ENCODE results near the gene DEFB129. TPM values are rescaled to one million over a fixed set of nuclear protein-coding genes. Genes with fewer than 3 reads are reported as not detected.
"Not testable (repeated sequence)": the region's sequence is repeated elsewhere in the genome, so short reads cannot be mapped to it uniquely, and the experiment has no call there.

DEFB129 gene
- total and polyA plus RNA-seq, 2 experiments from 2014 or later: not detected

DNA sequence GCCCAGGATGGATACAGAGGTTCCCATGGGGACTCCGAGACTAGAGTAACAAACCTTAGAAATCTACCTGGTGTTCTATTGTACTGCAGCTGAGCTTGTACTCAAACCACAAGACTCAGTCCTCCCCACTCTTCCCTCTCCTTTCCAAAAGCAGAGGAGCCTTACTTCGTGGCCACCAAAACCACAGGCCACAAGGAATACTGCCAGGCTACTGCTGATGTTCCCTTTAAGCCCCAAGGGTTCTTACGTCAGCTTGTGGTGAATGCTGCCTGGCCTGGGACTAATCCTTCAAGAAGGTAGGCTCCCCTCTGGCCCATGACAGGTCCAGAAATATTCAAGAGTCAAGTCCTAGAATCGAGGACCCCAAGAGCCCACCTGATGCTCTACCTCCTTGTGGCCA lies 27.1 kb upstream of the DEFB129 start (continued):
- no peak for TF ChIP-seq CREB1 (CRISPR knock-in tag; IDR thresholded peaks at IDR 0.05; ENCODE audit: low read depth)
- no peak for TF ChIP-seq EZH2 (IDR thresholded peaks at IDR 0.05; ENCODE audit: low read depth, unreplicated experiment)
- TF ChIP-seq ZNF331 (CRISPR knock-in tag; IDR thresholded peaks at IDR 0.05; ENCODE audit: low read depth): no peak
- TF ChIP-seq NANOG (IDR thresholded peaks at IDR 0.05; ENCODE audit: borderline replicate concordance): no peak
- TF ChIP-seq STAT1 (IDR thresholded peaks at IDR 0.05; ENCODE audit: unreplicated experiment): no peak
- no peak for TF ChIP-seq JUNB (IDR thresholded peaks at IDR 0.05; ENCODE audit: unreplicated experiment)
- TF ChIP-seq, protein P1, sequence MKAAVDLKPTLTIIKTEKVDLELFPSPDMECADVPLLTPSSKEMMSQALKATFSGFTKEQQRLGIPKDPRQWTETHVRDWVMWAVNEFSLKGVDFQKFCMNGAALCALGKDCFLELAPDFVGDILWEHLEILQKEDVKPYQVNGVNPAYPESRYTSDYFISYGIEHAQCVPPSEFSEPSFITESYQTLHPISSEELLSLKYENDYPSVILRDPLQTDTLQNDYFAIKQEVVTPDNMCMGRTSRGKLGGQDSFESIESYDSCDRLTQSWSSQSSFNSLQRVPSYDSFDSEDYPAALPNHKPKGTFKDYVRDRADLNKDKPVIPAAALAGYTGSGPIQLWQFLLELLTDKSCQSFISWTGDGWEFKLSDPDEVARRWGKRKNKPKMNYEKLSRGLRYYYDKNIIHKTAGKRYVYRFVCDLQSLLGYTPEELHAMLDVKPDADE (IDR thresholded peaks at IDR 0.05): no peak
- no peak for TF ChIP-seq ZNF114 (CRISPR knock-in tag; IDR thresholded peaks at IDR 0.05)
- TF ChIP-seq, protein P2, sequence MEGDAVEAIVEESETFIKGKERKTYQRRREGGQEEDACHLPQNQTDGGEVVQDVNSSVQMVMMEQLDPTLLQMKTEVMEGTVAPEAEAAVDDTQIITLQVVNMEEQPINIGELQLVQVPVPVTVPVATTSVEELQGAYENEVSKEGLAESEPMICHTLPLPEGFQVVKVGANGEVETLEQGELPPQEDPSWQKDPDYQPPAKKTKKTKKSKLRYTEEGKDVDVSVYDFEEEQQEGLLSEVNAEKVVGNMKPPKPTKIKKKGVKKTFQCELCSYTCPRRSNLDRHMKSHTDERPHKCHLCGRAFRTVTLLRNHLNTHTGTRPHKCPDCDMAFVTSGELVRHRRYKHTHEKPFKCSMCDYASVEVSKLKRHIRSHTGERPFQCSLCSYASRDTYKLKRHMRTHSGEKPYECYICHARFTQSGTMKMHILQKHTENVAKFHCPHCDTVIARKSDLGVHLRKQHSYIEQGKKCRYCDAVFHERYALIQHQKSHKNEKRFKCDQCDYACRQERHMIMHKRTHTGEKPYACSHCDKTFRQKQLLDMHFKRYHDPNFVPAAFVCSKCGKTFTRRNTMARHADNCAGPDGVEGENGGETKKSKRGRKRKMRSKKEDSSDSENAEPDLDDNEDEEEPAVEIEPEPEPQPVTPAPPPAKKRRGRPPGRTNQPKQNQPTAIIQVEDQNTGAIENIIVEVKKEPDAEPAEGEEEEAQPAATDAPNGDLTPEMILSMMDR (conservative IDR thresholded peaks at IDR 0.05; ENCODE audit: low read depth in 2 of 2): no peak
- no peak for TF ChIP-seq EZH2phosphoT487 (IDR thresholded peaks at IDR 0.05; ENCODE audit: unreplicated experiment)
- TF ChIP-seq, protein P3, sequence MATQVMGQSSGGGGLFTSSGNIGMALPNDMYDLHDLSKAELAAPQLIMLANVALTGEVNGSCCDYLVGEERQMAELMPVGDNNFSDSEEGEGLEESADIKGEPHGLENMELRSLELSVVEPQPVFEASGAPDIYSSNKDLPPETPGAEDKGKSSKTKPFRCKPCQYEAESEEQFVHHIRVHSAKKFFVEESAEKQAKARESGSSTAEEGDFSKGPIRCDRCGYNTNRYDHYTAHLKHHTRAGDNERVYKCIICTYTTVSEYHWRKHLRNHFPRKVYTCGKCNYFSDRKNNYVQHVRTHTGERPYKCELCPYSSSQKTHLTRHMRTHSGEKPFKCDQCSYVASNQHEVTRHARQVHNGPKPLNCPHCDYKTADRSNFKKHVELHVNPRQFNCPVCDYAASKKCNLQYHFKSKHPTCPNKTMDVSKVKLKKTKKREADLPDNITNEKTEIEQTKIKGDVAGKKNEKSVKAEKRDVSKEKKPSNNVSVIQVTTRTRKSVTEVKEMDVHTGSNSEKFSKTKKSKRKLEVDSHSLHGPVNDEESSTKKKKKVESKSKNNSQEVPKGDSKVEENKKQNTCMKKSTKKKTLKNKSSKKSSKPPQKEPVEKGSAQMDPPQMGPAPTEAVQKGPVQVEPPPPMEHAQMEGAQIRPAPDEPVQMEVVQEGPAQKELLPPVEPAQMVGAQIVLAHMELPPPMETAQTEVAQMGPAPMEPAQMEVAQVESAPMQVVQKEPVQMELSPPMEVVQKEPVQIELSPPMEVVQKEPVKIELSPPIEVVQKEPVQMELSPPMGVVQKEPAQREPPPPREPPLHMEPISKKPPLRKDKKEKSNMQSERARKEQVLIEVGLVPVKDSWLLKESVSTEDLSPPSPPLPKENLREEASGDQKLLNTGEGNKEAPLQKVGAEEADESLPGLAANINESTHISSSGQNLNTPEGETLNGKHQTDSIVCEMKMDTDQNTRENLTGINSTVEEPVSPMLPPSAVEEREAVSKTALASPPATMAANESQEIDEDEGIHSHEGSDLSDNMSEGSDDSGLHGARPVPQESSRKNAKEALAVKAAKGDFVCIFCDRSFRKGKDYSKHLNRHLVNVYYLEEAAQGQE (IDR thresholded peaks at IDR 0.05; ENCODE audit: unreplicated experiment): no peak

DNA sequence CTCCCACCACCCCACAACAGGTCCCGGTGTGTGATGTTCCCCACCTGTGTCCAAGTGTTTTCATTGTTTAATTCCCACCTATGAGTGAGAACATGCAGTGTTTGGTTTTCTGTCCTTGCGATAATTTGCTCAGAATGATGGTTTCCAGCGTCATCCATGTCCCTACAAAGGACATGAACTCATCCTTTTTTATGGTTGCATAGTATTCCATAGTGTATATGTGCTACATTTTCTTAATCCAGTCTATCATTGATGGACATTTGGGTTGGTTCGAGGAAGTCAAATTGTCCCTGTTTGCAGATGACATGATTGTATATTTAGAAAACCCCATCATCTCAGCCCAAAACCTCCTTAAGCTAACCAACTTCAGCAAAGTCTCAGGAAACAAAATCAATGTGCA lies 23.4 kb upstream of the DEFB129 start:
- H3K4me3 ChIP-seq; H3F3A ChIP-seq (replicated peaks; ENCODE audit: low read depth); H3K4me1 Mint-ChIP-seq; H2AFZ ChIP-seq; H3K4me2 ChIP-seq; H3K4me1 ChIP-seq (ENCODE audit: insufficient read depth); H4K20me1 ChIP-seq (replicated peaks; ENCODE audit: insufficient read depth); H3K27ac Mint-ChIP-seq; H3K36me3 ChIP-seq (ENCODE audit: insufficient read depth); ATAC-seq; H3K36me3 Mint-ChIP-seq (ENCODE audit: low read depth); DNase-seq (ENCODE audit: low spot score); H3K79me2 ChIP-seq (replicated peaks; ENCODE audit: insufficient read depth); H3K4me3 Mint-ChIP-seq; H3K27ac ChIP-seq (ENCODE audit: low read depth); H3K9me2 ChIP-seq (ENCODE audit: insufficient read depth); H3K9me3 Mint-ChIP-seq; H3K27me3 Mint-ChIP-seq (ENCODE audit: insufficient read depth, low read depth, poor library complexity): not testable (repeated sequence)
- peaks cover 39% of the 10 kb centered on the region for H3K27me3 ChIP-seq (ENCODE audit: insufficient read depth)

All from GM23338 (cell line).